ENCODE measurements around the gene EGLN2.

GRCh38 chr19:40801426-40802299 lies 2.7 kb downstream of the EGLN2 start:
- no peak for TF ChIP-seq POLR2A (IDR thresholded peaks at IDR 0.05)
- no peak for TF ChIP-seq CTCF (IDR thresholded peaks at IDR 0.05)

Measured in esophagus squamous epithelium (tissue), 4 donors.